GM18508 (cell line): Measurements from ENCODE around the gene SERPINB10.
"Not testable (repeated sequence)": the region's sequence is repeated elsewhere in the genome, so short reads cannot be mapped to it uniquely, and the experiment has no call there.

Source experiments
- ATAC-seq: cut with Tn5 transposase; IDR thresholded peaks from one replicate; pipeline ENCODE4 v1.9.1; 2021; ENCODE audit warnings: moderate number of reproducible peaks; ENCODE audit not compliant: insufficient read depth, unreplicated experiment

SERPINB10 gene

DNA sequence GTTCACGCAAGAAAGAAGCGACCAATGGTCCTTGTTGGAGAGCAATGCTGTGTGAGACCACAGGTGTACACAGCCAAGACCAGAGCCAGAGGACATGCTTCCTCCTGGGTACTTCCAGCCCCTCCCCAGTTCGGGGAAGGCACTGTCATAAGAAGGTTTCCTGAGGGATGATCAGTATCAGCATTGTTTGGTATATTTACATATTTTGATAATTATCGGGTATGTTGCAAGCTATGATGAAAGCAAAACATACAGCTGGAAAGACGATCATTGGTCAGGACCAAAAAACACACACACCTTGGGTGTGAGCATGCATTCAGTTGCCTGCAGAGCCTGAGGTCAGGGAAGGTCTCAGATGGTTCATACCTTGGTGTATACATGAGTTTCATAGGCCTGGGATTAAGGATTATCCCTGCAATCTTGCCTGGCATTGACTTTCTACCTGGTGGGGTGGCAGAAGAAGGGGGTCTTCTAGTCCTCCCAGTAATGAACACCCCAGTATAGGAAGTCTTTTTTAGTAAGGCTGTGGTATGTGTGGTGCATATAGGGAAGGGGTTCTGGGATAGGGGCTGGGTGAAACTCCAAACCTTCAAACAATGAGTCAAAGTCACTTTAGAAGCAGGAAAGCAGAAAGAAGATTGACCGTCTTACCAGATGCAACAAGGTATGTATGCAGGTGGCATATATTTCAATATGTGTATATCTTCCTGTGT is 17.4 kb upstream of the SERPINB10 start:
- no peak for ATAC-seq

- peak; percentile 56 for ATAC-seq
Observed at GRCh38 chr18:63890950-63891304, 16.8 kb upstream of the SERPINB10 start.

- no peak for ATAC-seq
Observed at GRCh38 chr18:63892566-63892965, 15.2 kb upstream of the SERPINB10 start.

DNA sequence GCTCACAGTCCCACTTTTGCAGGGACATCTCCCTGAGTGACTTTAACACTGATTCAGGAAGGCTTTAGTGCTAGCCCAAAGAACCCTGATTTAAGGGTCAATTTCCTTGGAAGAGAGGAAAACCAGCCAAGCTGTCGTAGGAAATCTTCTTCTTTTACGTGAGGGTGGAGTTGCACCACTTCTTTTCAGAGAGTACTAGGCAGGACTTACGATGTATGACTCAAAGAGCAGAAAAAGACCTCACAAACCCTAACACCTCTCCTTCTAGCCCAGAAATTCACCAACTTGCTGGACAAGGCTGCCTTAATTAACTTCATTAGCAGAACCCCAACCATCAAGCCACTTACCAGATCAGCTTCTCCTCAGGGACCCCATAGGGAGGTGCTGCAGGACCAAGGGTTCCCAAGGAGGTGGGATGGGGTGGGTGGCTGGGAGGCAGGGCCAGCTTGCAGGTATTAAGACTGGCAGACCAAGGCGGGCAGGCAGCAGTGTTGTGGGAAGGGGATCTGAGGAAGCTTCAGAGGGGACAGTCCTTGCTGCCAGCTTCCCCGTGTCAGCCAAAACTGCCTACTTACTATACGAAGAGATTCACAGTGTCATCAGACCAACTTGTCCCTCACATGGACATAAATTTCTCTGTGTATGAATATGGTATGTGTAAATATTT is 13.5 kb upstream of the SERPINB10 start:
- no peak for ATAC-seq

DNA sequence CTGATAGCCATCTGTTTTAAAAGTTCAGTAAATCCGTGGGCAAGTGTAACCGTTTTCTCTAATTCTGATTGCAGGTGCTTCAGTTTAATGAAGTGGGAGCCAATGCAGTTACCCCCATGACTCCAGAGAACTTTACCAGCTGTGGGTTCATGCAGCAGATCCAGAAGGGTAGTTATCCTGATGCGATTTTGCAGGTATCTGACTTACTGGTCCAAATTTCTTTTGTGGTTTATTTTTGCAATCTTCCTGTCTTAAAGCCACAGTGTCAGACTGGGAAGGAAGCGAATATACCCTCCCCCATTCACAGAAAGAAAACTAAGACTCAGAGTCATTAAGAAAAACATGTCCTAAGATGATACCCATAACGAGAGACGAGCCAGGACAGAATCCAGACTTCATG is 12.6 kb upstream of the SERPINB10 start:
- ATAC-seq: no peak

DNA sequence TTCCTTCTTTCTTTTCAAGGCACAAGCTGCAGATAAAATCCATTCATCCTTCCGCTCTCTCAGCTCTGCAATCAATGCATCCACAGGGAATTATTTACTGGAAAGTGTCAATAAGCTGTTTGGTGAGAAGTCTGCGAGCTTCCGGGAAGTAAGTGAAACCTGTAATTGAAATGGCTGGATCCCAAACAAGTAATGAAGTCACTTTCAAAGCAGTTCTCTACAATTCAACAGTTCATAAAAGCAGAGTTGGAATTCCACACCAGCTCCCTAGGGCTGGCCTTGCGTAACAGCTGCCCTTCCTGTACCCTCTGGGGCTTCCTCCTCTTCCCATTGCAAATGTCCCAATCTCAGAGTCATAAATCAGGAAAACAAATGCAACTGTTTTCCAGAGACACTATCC is 10.7 kb upstream of the SERPINB10 start:
- no peak for ATAC-seq

- no peak for ATAC-seq
Observed at GRCh38 chr18:63899206-63899605, 8.6 kb upstream of the SERPINB10 start.

DNA sequence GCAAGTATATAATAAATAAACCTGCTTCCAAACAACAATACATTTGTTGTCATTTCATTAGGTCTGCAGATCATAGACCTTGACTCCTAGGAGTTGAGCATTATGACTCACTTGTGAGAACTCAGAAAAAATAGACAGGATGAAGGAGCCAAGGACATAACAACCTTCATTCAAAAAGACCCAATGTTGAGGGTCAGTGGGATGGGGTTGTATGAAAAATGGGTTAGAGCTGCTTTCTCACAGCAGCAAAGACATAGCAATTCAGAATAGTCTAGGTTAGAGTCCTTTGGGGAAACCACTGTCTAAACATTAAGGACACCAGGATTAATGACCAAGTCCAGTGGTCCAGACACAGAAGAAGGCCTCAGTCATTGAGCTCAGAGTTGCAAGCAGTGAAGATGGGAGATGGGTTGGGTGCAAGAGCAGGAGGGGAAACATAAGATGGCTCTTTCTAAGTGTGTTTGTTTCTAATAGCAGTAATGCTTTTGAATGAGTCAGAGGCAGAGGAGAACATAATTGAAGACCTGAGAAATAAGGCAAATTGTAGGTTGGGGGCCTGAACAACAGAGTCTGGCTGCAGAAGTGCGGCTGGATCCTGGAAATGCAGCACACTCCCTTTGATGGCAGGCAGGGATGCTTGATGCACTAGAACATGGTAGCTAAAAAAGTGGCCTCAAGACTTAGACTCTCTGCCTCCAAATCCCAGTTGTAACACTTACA is 3.7 kb upstream of the SERPINB10 start:
- no peak for ATAC-seq

DNA sequence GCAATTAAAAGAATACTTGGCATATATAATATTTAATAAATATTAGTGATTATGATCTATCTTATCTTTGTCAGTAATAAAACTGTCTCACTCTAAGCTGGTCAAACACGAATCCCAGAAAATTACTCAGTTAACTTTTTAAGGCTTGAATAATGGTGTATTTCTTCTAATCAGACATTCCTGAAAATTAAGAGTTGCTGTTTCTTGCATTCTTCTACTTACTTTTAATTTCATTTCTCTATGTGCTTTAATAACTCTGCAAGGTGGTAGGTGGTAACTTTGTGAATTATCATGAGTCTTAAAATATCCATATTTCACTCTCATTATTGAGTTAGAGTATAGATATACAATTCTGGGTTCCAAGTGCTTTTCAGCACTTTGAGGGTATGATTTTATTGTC is 3.1 kb upstream of the SERPINB10 start:
- ATAC-seq: no peak

DNA sequence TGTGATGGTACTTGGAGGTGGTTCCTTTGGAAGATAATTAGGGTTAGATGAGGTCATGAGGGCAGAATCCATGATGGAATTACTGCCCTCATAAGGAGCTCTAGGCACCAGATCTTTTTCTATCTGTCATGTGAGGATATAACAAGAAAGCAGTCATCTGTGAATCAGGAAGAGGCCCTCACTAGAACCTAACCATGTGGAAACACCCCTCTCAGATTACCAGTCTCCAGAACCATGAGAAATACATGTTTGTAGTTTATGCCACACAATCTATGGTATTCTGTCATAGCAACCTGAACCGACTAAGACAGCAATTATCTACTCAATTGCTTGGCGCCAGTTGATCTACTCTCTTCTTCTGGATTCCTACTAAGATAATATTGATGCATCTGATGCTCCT is 2.4 kb upstream of the SERPINB10 start:
- ATAC-seq: no peak

DNA sequence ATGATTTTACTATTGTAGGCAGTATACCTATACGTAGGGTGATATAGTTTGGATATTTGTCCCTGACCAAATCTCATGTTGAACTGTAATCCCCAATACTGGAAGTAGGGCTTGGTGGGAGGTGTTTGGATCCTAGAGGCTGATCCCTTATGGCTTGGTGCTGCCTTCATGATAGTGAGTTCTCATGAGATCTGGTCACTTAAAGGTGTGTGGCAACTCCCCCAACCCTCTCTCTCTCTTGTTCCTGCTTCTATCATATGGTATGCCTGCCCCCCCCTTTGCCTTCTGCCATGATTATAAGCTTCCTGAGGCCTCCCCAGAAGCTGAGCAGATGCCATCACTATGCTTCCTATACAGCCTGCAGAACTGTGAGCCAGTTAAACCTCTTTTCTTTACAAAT is 1.7 kb upstream of the SERPINB10 start:
- ATAC-seq: no peak

DNA sequence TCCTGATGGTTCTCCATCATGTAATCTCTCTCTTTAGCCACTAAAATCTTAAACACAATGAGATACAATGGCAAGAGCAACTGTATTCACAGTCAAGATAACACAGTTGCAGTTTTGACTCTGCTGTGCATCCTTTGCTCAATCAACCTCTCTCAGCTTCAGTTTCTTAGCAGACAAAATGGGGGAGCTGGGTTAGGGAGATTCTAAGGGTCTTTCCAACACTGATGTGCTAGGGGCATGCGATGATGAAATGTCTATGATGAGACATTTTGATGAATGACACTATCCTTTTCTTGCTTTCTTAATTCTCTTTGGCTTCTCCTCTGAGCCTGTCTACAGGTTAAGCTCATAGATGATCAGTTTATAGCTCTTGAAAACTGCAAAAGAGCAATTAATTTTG is 1.1 kb downstream of the SERPINB10 start:
- ATAC-seq: no peak

- peak; percentile 78 for ATAC-seq
Observed at GRCh38 chr18:63909870-63910269, 2.1 kb downstream of the SERPINB10 start.

- ATAC-seq: no peak
Observed at GRCh38 chr18:63917817-63918216, 10.1 kb downstream of the SERPINB10 start.

GRCh38 chr18:63922049-63922448 is 14.3 kb downstream of the SERPINB10 start:
- no peak for ATAC-seq

GRCh38 chr18:63924551-63924950 is 16.8 kb downstream of the SERPINB10 start:
- no peak for ATAC-seq

GRCh38 chr18:63928331-63928730 is 20.6 kb downstream of the SERPINB10 start:
- ATAC-seq: no peak

GRCh38 chr18:63929369-63929768 is 21.6 kb downstream of the SERPINB10 start:
- not testable (repeated sequence) for ATAC-seq

GRCh38 chr18:63930773-63931354 is 23.1 kb downstream of the SERPINB10 start:
- ATAC-seq: no peak

DNA sequence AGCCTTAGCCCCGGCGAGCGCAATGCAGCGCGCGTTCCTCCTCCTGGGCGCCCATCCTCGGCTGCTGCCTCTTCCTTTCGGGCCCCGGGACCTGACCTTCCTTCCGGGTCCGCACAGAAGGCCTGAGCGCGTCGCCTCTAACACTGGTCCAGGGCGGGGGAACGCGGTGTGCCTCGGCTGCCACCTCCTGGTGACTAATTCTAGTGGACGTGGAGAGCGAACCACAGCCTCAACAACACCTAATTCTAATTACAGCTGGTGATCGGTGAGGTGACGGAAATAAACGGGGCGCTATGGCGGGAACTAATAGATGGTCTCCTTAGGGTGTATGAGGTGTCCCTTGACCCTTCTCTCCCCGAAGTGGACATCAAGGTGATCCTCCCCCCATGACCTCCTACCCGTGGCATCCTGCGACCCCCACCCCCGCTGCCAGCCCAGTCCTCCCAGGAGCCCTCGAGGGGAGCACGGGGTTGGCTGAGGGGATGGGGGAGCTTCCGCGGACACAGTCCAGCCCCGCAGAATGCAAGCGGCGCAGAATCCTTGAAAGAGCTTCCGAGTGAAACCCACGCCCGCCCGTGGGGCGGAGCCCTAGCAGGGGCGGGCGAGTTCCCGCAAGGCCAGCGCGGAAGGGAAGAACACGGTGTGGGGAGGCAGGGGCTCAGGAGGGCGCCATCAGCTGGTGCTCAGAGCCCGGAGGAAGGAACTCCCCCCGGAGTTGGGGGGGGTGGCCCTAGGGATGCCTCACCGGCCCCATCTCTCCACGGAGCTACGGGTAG is 28.6 kb downstream of the SERPINB10 start:
- ATAC-seq: peak; percentile 92
